ENCODE data around the gene ANAPC4. TPM values are rescaled to one million over a fixed set of nuclear protein-coding genes. Genes with fewer than 3 reads are reported as not detected.

The ANAPC4 gene
- total RNA-seq, 1 donor from 2014 or later: 19.2 TPM

DNA sequence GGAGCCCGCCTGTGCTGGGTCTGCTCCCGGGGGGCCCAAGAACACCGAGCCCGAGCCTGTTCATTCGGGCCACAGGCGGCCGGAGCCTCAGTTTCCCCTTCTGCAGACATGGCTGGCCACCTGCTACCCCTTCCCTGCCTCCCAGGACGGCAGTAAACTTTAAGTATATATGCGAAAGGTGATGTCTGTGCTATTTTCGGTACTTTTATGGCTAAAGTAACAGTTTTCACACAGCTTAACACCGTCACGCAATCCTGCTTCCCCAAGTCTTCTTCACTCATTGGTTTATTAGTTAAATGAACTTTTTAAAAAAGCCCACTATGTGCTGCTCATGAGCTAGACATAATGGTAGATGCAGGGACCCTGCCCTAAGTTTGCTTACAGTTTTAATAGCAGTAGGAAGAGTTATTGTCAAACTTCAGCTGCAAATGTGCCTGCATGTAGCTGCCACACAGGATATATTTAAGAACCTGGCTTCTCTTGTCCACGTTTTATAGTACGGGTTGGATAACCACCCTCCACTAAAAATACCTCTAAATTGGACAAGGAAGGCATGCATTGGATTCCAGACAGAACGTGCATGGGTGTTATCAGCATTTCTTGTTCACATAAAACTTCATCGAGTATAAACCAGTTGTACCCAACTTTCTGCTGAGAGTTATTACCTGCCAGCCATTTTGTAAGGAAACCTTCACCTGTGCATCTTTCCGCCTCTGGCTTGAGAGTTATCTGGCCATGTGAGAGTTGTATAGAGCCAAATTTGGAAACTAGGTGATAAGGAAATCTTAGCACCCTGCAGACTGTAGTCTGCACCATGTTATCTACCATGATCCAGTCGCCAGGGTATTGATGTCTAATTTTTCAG lies 741 bp downstream of the ANAPC4 start:
- H3K4me3 Mint-ChIP-seq (ENCODE audit: unreplicated experiment): no peak overlapping the region
- Histone ChIP-seq H3K9me3 (ENCODE audit: insufficient read depth, low read depth, low read length) (no peaks in the 10 kb centered on the region), H3K4me1 (ENCODE audit: insufficient read depth, low read length) (peaks cover 7% of the 10 kb centered on the region), H3K9ac (ENCODE audit: low read length) (peak overlapping the region; percentile 85), H3K4me3 (ENCODE audit: insufficient read depth, low read depth, low read length) (peak overlapping the region; percentile 84), H2AFZ (ENCODE audit: low read depth, low read length) (peak overlapping the region; percentile 81), H3K36me3 (ENCODE audit: insufficient read depth, low read length) (peaks cover 17% of the 10 kb centered on the region), H4K20me1 (ENCODE audit: insufficient read depth, low read length) (peaks cover 15% of the 10 kb centered on the region), H3K27me3 (ENCODE audit: insufficient read depth, low read length) (no peaks in the 10 kb centered on the region), H3K4me2 (ENCODE audit: low read length) (peak overlapping the region; percentile 85), H3K79me2 (ENCODE audit: insufficient read depth, low read length) (peaks cover 26% of the 10 kb centered on the region), H3K27ac (ENCODE audit: low read depth, low read length) (peak overlapping the region; percentile 50)
- no peaks in the 10 kb centered on the region for H3K36me3 Mint-ChIP-seq (ENCODE audit: low read depth, unreplicated experiment)
- FAIRE-seq (no peak), DNase-seq (ENCODE audit: low read depth) (no peak)
- no peak for TF ChIP-seq EZH2 (IDR thresholded peaks at IDR 0.05; ENCODE audit: insufficient read depth, low read length)
- TF ChIP-seq, protein P1, sequence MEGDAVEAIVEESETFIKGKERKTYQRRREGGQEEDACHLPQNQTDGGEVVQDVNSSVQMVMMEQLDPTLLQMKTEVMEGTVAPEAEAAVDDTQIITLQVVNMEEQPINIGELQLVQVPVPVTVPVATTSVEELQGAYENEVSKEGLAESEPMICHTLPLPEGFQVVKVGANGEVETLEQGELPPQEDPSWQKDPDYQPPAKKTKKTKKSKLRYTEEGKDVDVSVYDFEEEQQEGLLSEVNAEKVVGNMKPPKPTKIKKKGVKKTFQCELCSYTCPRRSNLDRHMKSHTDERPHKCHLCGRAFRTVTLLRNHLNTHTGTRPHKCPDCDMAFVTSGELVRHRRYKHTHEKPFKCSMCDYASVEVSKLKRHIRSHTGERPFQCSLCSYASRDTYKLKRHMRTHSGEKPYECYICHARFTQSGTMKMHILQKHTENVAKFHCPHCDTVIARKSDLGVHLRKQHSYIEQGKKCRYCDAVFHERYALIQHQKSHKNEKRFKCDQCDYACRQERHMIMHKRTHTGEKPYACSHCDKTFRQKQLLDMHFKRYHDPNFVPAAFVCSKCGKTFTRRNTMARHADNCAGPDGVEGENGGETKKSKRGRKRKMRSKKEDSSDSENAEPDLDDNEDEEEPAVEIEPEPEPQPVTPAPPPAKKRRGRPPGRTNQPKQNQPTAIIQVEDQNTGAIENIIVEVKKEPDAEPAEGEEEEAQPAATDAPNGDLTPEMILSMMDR (IDR thresholded peaks at IDR 0.05; ENCODE audit: insufficient read depth, low read depth, low read length): no peak
- H3K4me1 Mint-ChIP-seq (ENCODE audit: low read depth, unreplicated experiment): no peaks in the 10 kb centered on the region
- no peaks in the 10 kb centered on the region for H3K27me3 Mint-ChIP-seq (ENCODE audit: low read depth, unreplicated experiment)
- H3K9me3 Mint-ChIP-seq (ENCODE audit: unreplicated experiment): no peaks in the 10 kb centered on the region
- peak overlapping the region; percentile 87 for H3K27ac Mint-ChIP-seq (ENCODE audit: unreplicated experiment)

DNA sequence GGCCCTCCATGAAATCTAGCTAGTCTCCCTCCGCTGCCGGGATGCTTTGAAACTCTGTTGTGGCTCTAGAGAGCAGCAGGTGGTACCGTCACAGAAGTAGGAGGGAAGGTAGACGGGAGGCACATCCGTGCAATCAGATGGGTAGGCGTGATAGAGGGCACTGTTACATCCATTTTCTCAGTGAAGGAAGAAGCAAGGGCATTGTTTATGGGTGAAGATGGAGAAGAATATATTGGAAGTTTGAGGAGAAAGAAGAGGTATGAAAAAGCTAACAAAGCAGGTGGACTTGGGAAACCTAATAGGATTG lies 1.3 kb downstream of the ANAPC4 start:
- peaks cover 7% of the 10 kb centered on the region for H3K4me1 ChIP-seq (ENCODE audit: insufficient read depth, low read length)
- peak overlapping the region; percentile 84 for H3K4me3 ChIP-seq (ENCODE audit: insufficient read depth, low read depth, low read length)
- peaks cover 15% of the 10 kb centered on the region for H4K20me1 ChIP-seq (ENCODE audit: insufficient read depth, low read length)
- H3K27ac Mint-ChIP-seq (ENCODE audit: unreplicated experiment): no peak overlapping the region
- no peak overlapping the region for H2AFZ ChIP-seq (ENCODE audit: low read depth, low read length)
- H3K27ac ChIP-seq (ENCODE audit: low read depth, low read length): no peak overlapping the region
- H3K4me2 ChIP-seq (ENCODE audit: low read length): peak overlapping the region; percentile 85
- no peak overlapping the region for H3K4me3 Mint-ChIP-seq (ENCODE audit: unreplicated experiment)
- H3K9me3 Mint-ChIP-seq (ENCODE audit: unreplicated experiment): no peaks in the 10 kb centered on the region
- peaks cover 26% of the 10 kb centered on the region for H3K79me2 ChIP-seq (ENCODE audit: insufficient read depth, low read length)
- peaks cover 4% of the 10 kb centered on the region for H3K36me3 Mint-ChIP-seq (ENCODE audit: low read depth, unreplicated experiment)
- TF ChIP-seq EZH2 (IDR thresholded peaks at IDR 0.05; ENCODE audit: insufficient read depth, low read length): no peak
- TF ChIP-seq, protein P1 (IDR thresholded peaks at IDR 0.05; ENCODE audit: insufficient read depth, low read depth, low read length): no peak
- H3K36me3 ChIP-seq (ENCODE audit: insufficient read depth, low read length): peaks cover 21% of the 10 kb centered on the region
- no peaks in the 10 kb centered on the region for H3K27me3 Mint-ChIP-seq (ENCODE audit: low read depth, unreplicated experiment)
- H3K27me3 ChIP-seq (ENCODE audit: insufficient read depth, low read length): no peaks in the 10 kb centered on the region
- no peaks in the 10 kb centered on the region for H3K4me1 Mint-ChIP-seq (ENCODE audit: low read depth, unreplicated experiment)
- FAIRE-seq: no peak
- no peak overlapping the region for H3K9ac ChIP-seq (ENCODE audit: low read length)
- no peaks in the 10 kb centered on the region for H3K9me3 ChIP-seq (ENCODE audit: insufficient read depth, low read depth, low read length)
- DNase-seq (ENCODE audit: low read depth): no peak

GRCh38 chr4:25379591-25379990 lies 2.5 kb downstream of the ANAPC4 start:
- TF ChIP-seq, protein P1 (IDR thresholded peaks at IDR 0.05; ENCODE audit: insufficient read depth, low read depth, low read length): no peak
- TF ChIP-seq EZH2 (IDR thresholded peaks at IDR 0.05; ENCODE audit: insufficient read depth, low read length): no peak
- DNase-seq (ENCODE audit: low read depth) (no peak), FAIRE-seq (no peak)
- Histone ChIP-seq H3K9ac (ENCODE audit: low read length) (no peak overlapping the region), H3K36me3 (ENCODE audit: insufficient read depth, low read length) (peaks cover 29% of the 10 kb centered on the region), H3K79me2 (ENCODE audit: insufficient read depth, low read length) (peaks cover 26% of the 10 kb centered on the region), H4K20me1 (ENCODE audit: insufficient read depth, low read length) (peaks cover 15% of the 10 kb centered on the region), H3K4me2 (ENCODE audit: low read length) (no peak overlapping the region), H3K4me3 (ENCODE audit: insufficient read depth, low read depth, low read length) (no peak overlapping the region), H3K9me3 (ENCODE audit: insufficient read depth, low read depth, low read length) (no peaks in the 10 kb centered on the region), H3K4me1 (ENCODE audit: insufficient read depth, low read length) (peaks cover 7% of the 10 kb centered on the region), H3K27me3 (ENCODE audit: insufficient read depth, low read length) (no peaks in the 10 kb centered on the region), H2AFZ (ENCODE audit: low read depth, low read length) (no peak overlapping the region), H3K27ac (ENCODE audit: low read depth, low read length) (no peak overlapping the region)
- H3K4me1 Mint-ChIP-seq (ENCODE audit: low read depth, unreplicated experiment): no peaks in the 10 kb centered on the region
- peaks cover 10% of the 10 kb centered on the region for H3K36me3 Mint-ChIP-seq (ENCODE audit: low read depth, unreplicated experiment)
- no peaks in the 10 kb centered on the region for H3K27me3 Mint-ChIP-seq (ENCODE audit: low read depth, unreplicated experiment)
- H3K4me3 Mint-ChIP-seq (ENCODE audit: unreplicated experiment): no peak overlapping the region
- H3K9me3 Mint-ChIP-seq (ENCODE audit: unreplicated experiment): no peaks in the 10 kb centered on the region
- no peak overlapping the region for H3K27ac Mint-ChIP-seq (ENCODE audit: unreplicated experiment)
